Stimulated activated naive CD8-positive, alpha-beta T cell treated with anti-CD3 and anti-CD28 coated beads, Interleukin-15, amount 100 ng/mL, for 72 hours (primary cell): ENCODE measurements around the gene EIF1AD.

ENCODE experiments used
- ATAC-seq: fragments of 150-1000 bp; cut with Tn5 transposase; 2 replicates; pipeline ENCODE4 v1.10.0; 2021; ENCODE audit warnings: mild to moderate bottlenecking, moderate library complexity
- DNase-seq, 2 donors: peaks; one replicate each; pipeline ENCODE4 v3.0.0; 2021 to 2022
- H3K27ac Mint-ChIP-seq, 2 donors: one replicate each; pipeline ENCODE4 v1.8.0; 2022; ENCODE audit warnings: mild to moderate bottlenecking in 2 of 2, mixed read lengths in 2 of 2, moderate library complexity in 2 of 2
- H3K27me3 Mint-ChIP-seq: one replicate; pipeline ENCODE4 v1.8.0; 2022; ENCODE audit warnings: mixed read lengths
- H3K4me1 Mint-ChIP-seq: one replicate; pipeline ENCODE4 v1.8.0; 2022; ENCODE audit warnings: mild to moderate bottlenecking, mixed read lengths
- H3K4me3 Mint-ChIP-seq, 2 donors: one replicate each; pipeline ENCODE4 v1.8.0; 2022; ENCODE audit warnings: mild to moderate bottlenecking in 2 of 2, mixed read lengths in 2 of 2, moderate library complexity in 1 of 2
- H3K9me3 Mint-ChIP-seq, 2 donors: one replicate each; pipeline ENCODE4 v1.8.0; 2022; ENCODE audit warnings: mixed read lengths in 2 of 2

EIF1AD gene, protein sequence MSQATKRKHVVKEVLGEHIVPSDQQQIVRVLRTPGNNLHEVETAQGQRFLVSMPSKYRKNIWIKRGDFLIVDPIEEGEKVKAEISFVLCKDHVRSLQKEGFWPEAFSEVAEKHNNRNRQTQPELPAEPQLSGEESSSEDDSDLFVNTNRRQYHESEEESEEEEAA

DNA sequence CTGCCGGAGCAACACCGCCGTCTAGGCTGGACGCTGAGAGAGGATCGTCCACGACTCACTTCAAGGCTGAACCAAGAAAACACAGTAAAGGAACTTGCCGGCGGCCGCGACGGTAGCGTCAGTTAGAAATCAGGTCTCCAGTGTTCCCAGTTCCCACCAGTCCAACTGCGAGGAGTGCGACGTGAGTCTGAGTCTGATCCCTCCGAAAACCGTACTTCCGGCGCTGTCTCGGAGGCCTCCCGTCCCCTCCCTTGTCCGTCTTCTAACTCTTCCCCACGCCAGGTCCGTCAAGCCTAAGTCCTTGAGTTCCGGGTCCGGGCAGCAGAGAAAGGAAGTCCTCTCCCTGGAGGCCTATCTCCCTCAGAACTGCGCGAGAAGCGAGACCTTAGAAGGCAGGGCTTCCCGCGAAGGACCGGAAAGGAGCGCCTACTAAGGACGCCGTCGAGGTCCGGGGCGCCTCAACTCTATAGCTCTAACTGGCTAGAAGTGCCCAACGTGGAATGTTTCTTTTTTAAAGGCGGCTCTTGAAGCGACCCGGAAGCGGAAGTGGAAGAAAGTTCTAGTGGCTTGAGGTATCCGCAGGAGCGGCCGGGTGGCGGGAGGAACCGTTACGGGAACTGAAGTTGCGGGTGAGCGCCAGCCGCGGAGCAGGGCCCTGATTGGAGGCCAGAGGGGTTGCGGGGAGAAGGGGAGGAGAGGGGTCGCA is at the start of gene EIF1AD, which contains the start of gene BANF1:
Gene EIF1AD, minus strand, starts transcription at position 216 of the 706 bp plus-strand sequence. CDS start 1,768 bp downstream, outside the sequence.
Gene BANF1, plus strand, starts transcription at position 562 of the 706 bp plus-strand sequence. CDS start 748 bp downstream, outside the sequence.
- peak; percentile 94 to 98 for DNase-seq
- H3K9me3 Mint-ChIP-seq: no peaks in the 10 kb centered on the region
- peak within 1 kb of the TSS; percentile 99 for H3K27ac Mint-ChIP-seq
- ATAC-seq: peak; percentile 93
- H3K4me1 Mint-ChIP-seq: peaks cover 66% of the 10 kb centered on the region
- H3K4me3 Mint-ChIP-seq: peak within 1 kb of the TSS; percentile 97 to 100
- H3K27me3 Mint-ChIP-seq: no peaks in the 10 kb centered on the region

DNA sequence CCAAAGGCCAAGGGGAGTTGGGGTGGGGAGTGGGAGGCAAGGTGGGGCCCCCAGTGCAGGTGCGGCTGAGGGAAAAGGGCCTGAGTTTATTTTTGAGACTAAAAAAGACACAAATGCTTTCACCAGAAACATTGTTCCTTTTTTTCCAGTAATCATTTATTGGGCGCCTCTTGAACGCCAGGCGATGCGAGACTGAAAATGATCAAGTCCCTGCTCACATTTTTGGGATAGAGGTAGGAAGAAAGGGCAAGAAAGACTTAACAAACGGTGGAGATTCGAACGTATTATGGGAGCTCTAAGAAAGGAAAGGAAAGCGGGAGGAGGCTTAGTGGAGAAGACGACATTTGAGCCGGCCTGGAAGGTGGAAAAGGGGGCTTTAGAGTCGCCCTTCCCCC is 49.4 kb upstream of the EIF1AD start:
- DNase-seq (no peak), ATAC-seq (no peak)
- peaks cover 54% of the 10 kb centered on the region for H3K4me1 Mint-ChIP-seq
- H3K27ac Mint-ChIP-seq: peak overlapping the region; percentile 51 to 75
- H3K9me3 Mint-ChIP-seq: no peaks in the 10 kb centered on the region
- peak overlapping the region; percentile 99 to 100 for H3K4me3 Mint-ChIP-seq
- H3K27me3 Mint-ChIP-seq: peaks cover 29% of the 10 kb centered on the region

DNA sequence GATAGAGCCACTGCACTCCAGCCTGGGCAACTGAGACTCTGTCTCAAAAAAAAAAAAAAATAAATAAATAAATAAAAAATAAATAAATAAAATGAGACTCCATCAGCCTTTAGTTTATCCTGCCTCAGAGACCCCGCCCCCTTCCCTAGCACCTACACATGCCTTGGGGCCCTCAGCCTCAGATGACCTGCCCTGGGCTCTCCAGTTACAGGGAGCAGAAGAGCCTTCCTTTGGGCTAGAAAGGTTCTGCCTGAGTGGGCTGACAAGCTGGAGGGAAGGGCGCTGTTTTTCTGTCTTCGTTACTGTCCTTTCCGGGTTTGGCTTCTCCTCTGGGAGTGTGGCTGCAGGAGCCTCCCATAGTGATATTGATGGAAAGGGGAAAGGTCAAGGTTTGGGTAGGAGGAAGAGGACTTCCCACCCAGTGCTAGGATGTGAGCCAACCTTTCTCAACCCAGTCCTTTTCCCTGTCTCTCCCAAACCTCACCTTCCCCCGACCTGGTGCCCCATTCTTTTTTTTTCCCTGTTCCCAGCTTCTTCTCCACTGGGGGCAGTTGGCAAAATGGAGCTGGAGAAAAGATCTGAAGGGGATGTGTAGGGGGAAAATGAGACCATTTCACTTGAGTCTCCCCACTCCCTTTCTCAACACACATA is 48.7 kb upstream of the EIF1AD start:
- ATAC-seq (no peak), DNase-seq (no peak)
- H3K4me3 Mint-ChIP-seq: peak overlapping the region; percentile 99 to 100
- H3K4me1 Mint-ChIP-seq: peaks cover 56% of the 10 kb centered on the region
- peaks cover 29% of the 10 kb centered on the region for H3K27me3 Mint-ChIP-seq
- no peaks in the 10 kb centered on the region for H3K9me3 Mint-ChIP-seq
- peak overlapping the region in 1 of 2 donors; percentile 51 for H3K27ac Mint-ChIP-seq

DNA sequence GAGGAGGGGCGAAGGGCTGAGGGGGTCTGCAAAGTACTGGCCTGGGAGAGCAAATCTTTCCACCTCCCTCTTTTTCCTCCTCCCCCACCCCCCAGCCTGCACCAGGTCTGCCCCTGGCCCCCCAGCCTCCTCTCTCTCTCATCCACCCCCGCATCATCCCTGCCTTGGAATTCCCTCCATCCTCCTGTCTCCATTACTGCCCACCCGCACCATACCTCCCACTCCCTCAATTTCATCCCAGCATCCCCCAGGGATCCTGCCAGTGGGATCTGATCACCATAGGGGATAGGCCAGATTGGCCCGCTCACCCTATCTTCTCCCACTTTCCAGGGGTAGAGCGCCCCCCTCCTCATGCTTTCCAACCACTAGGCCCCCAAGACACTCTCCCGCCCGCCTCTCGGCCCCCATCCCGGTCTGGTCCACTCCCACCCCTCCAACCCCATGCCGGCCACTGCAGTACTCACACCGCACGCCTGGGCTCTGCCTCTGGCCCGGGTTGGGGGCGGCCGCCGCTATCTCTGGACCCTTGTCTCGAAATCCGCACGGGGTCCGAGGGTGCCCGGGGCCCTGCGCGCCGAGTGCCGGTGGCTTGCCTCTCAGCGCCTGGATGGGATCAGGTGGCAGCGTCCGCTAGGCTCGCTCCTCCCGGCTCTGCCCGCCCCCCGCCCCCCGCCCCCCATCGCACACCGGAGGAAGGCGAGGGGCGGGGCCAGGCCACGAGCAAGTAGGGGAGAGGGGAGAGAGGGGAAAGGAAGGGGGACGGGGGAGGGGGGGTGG is 46.8 kb upstream of the EIF1AD start, which contains the start of gene GAL3ST3:
Gene GAL3ST3, minus strand, starts transcription at position 615 of the 777 bp plus-strand sequence. CDS start 3,746 bp downstream, outside the sequence.
- peak within 1 kb of the TSS; percentile 60 to 61 for H3K4me3 Mint-ChIP-seq
- H3K27ac Mint-ChIP-seq: peak within 1 kb of the TSS in 1 of 2 donors; percentile 91
- ATAC-seq: no peak
- no peak for DNase-seq
- no peaks in the 10 kb centered on the region for H3K9me3 Mint-ChIP-seq
- peaks cover 64% of the 10 kb centered on the region for H3K4me1 Mint-ChIP-seq
- peaks cover 29% of the 10 kb centered on the region for H3K27me3 Mint-ChIP-seq

DNA sequence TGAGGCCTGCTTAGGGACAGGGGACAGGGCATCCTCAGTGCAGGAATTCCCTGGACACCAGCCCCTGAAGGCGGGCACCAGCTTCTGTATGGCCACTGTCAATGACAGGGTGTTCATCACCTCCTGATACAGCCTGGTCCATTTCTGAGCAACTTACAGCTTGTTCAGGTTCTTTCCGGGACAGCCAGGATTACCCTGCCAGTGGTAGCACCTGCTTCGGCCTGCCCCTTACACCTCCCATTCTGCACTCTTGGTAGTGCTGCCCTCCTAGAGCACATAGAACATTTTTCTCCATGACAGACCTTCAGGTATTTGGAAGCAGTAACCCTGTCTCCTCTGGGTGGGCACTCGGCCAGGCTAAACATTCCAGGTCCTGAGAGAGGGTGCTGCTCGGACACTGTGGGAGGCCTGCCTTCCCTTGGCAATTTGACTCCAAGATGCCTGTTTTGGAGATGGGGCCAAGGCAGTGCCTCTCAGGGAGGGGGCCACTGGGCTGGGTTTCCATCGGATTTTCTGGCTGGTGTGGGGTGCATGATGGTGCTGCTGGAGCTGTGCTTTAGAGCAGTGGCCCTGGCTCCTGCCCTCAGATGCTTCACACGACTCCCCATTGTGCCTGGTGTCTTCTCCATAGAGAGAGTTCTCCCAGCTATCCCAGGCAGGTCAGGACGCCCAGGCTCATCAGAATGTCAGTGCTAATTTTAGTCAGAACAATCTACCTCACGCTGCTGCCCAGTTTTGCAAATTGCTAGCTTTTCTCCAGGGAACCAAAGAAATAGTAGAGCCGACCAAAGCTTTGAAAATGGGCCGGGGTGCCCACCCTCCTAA is 45.8 kb upstream of the EIF1AD start:
- no peak overlapping the region for H3K4me3 Mint-ChIP-seq
- no peak overlapping the region for H3K27ac Mint-ChIP-seq
- peaks cover 29% of the 10 kb centered on the region for H3K27me3 Mint-ChIP-seq
- ATAC-seq: no peak
- DNase-seq: no peak
- H3K4me1 Mint-ChIP-seq: peaks cover 54% of the 10 kb centered on the region
- H3K9me3 Mint-ChIP-seq: no peaks in the 10 kb centered on the region

DNA sequence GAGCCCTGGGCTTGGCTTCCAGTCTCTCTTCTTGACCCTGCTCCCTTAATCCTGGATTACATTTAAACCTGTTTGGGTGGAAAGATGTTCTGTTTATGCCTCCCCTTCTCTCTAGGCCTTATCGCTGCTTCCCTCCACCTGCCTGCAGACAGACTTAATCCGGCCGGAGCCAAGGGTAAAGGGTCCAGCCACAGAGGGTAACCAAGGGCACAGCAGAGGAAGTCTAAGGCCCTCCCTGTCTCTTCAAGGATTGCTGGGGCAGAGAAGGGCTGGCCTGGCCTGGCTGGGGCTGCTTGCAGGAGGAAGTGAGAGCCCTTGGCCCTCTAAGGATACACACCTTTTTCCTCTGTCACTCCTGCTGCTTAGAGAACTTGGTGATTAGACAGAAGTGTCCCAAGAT is 44.9 kb upstream of the EIF1AD start:
- no peaks in the 10 kb centered on the region for H3K9me3 Mint-ChIP-seq
- H3K4me3 Mint-ChIP-seq: no peak overlapping the region
- H3K27me3 Mint-ChIP-seq: peaks cover 29% of the 10 kb centered on the region
- ATAC-seq (no peak), DNase-seq (no peak)
- H3K27ac Mint-ChIP-seq: peak overlapping the region in 1 of 2 donors; percentile 66
- H3K4me1 Mint-ChIP-seq: peaks cover 46% of the 10 kb centered on the region

DNA sequence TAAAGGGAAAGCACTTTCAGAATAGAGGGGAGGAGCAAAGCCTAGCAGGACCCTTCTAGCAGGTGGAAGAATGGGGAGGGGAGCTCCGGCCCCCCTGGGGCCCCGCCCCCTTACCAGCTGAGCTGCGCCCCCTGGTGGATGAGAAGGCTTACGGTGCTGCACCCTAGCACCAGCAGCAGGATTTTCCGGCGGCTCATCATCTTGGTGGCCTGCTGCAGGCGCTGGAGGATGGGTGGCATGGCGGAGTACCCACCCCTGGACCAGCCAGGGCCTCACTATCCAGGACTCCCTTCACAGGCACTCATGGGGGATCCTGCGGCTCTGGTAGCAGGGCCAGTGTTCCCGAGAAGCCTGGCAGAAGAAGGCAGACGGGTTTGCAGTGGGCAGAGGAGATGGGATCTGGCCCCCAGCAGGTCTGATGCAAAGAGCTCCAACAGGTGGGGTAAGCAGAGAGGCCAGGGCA is 43.3 kb upstream of the EIF1AD start:
- DNase-seq (peak; percentile 82 to 83), ATAC-seq (peak; percentile 91)
- Mint-ChIP-seq H3K4me3 (peak overlapping the region; percentile 45 to 63), H3K27me3 (peaks cover 29% of the 10 kb centered on the region), H3K9me3 (no peaks in the 10 kb centered on the region), H3K4me1 (peaks cover 33% of the 10 kb centered on the region), H3K27ac (no peak overlapping the region)

DNA sequence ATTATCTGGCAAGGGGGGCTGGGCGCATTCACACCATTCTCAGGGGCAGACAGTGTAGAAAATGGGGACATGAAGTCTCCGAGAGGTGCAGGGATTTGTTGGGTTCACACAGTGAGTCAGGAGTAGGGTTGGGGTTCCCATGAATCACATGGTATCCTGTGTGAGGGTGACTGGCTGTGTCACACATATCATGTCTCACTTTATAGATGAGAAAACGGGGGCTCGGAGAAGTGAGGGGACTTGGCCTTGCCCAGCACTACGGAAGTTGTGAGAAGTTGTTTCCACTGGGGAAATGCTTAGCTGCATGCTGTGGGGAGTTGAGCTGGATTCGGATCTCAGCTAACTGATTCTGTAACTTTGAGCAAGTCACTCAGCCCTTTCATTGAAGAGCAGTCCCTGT is 42.8 kb upstream of the EIF1AD start:
- DNase-seq (no peak), ATAC-seq (peak; percentile 29)
- Mint-ChIP-seq H3K9me3 (no peaks in the 10 kb centered on the region), H3K4me1 (peaks cover 30% of the 10 kb centered on the region), H3K4me3 (peak overlapping the region; percentile 20 to 63), H3K27ac (no peak overlapping the region), H3K27me3 (peaks cover 27% of the 10 kb centered on the region)

DNA sequence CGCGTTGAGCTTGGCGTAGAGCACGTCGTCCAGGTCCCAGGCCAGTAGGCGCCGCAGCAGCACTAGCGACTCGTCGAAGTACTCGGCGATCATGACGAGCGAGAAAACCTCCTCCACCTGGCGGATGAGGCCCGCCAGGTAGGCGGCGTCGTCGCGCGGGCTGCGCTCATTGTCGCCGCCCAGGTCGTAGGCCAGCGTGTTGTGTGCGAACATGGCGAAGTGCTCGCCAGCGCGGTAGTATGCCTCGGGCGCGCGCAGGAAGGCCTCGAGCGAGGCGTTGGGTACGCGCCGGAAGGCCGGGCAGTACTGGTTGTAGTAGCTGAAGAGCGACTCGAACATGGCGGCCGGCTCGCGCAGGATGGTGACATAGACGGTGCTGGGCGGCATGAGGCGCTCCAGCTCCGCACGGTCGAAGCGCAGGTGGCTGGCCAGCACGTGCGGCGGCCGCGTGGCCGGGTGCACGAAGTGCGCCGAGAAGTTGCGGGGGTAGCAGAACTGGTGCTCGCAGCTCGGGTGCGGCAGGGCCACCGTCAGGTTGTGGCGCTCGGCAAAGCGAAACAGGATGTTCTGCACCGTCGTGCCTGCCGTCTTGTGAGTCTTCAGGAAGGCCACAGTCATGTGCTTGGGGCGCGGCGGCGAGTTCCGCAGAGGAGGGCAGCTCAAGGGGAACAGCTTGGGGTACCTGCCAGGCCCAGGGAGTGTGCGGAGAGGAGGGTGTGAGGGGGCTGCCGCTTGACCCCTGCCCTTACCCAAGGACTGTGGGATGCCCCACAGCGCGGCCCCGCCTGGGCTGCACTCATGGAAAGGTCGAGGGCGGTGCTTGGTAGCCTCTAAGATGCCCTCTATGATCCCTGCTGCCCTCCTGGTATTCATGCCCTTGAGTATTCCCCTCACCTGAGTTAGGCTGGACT is 41.3 kb upstream of the EIF1AD start:
- no peak for ATAC-seq
- no peaks in the 10 kb centered on the region for H3K9me3 Mint-ChIP-seq
- no peak for DNase-seq
- H3K27ac Mint-ChIP-seq: no peak overlapping the region
- peaks cover 13% of the 10 kb centered on the region for H3K27me3 Mint-ChIP-seq
- H3K4me1 Mint-ChIP-seq: peaks cover 17% of the 10 kb centered on the region
- no peak overlapping the region for H3K4me3 Mint-ChIP-seq

DNA sequence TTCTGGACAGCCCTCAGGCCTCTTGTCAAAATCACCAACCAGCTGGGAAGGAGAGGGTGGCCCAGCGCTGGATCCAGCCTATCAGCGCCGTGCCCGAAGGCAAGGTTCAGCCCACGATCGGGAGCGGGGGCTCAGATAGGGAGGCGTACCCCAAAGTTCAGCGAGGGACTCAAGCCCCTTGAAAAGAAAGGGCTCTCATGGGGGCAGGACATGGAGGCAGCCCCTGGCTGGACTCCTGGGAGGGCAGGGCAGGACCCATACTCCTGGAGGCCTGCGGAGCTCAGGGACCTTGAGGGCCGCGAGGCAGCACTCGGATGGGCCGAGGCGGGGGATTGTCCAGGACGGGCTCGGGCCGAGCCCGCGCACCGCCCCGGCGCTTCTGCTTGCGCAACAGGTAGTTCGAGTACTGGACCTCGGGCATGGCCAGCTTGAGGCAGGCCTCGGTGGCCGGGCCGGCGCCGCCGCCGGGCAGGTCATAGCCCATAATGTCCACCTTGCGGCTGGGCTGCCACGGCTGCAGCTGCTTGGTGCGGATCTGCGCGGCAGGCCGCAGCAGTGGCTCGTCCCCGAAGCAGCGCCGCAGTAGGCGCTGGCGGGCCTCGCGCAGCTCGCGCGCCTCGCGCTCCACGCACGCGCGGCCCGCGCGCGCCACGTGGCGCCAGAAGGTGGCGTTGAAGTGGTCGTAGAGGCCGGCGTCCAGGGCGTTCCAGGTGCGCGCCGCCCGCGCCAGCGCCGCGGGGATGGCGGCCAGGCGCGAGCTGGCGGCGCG is 40.5 kb upstream of the EIF1AD start:
- Mint-ChIP-seq H3K27ac (no peak overlapping the region), H3K4me1 (peaks cover 17% of the 10 kb centered on the region), H3K4me3 (no peak overlapping the region), H3K9me3 (no peaks in the 10 kb centered on the region), H3K27me3 (peaks cover 7% of the 10 kb centered on the region)
- no peak for DNase-seq
- ATAC-seq: no peak

DNA sequence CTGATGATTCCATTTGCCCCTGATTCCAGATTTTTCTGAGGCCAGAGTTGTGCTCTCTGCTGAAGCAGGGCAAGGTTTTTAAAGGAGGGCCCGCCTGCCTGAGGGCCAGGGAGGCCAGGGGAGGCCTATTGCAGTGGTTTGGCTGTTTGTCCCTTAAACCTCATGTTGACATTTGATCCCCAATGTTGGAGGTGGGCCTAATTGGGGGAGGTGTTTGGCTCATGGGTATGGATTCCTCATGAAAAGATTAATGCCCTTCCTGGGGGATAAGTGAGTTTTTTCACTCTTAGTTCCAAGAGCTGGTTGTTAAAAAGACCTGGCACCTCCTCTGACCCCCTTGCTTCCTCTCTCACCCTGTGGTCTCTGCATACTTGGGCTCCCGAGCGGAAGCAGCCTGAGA is 37.8 kb upstream of the EIF1AD start:
- Mint-ChIP-seq H3K27me3 (peaks cover 9% of the 10 kb centered on the region), H3K9me3 (no peaks in the 10 kb centered on the region), H3K27ac (no peak overlapping the region), H3K4me3 (no peak overlapping the region), H3K4me1 (peaks cover 5% of the 10 kb centered on the region)
- no peak for ATAC-seq
- DNase-seq: no peak

DNA sequence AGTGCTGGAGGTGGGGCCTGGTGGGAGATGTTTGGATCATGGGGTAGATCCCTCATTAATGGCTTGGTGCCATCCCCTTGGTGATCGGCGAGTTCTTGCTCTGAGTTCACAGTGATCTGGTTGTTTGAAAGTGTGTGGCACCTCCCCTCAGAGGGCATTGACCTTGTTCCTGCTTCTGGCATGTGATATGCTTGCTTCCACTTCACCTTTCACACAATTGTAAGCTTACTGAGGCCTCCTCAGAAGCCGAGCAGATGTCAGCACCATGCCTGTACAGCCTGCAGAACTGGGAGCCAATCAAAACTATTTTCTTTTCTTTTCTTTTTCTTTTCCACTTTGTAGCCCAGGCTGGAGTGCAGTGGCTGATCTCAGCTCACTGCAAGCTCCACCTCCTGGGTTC is 35.4 kb upstream of the EIF1AD start:
- peaks cover 13% of the 10 kb centered on the region for H3K27me3 Mint-ChIP-seq
- no peak overlapping the region for H3K4me3 Mint-ChIP-seq
- ATAC-seq (no peak), DNase-seq (no peak)
- no peaks in the 10 kb centered on the region for H3K4me1 Mint-ChIP-seq
- H3K27ac Mint-ChIP-seq: no peak overlapping the region
- no peaks in the 10 kb centered on the region for H3K9me3 Mint-ChIP-seq

DNA sequence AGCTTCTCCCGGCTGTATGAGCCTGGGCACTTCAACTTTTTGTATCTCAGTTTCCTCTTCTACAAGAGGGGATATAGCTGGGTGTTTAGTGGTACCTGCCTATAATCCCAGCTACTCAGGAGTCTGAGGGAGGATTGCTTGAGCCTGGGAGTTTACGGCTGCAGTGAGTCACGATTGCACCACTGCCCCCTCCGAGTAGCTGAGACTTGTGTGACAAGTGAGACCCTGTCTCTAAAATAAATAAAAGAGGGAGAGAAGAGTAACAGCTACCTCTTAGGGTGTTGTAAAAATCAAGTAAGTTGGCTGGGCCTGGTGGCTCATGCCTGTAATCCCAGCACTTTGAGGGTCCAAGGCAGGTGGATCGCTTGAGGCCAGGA is 34.4 kb upstream of the EIF1AD start:
- no peaks in the 10 kb centered on the region for H3K9me3 Mint-ChIP-seq
- no peaks in the 10 kb centered on the region for H3K4me1 Mint-ChIP-seq
- ATAC-seq (no peak), DNase-seq (no peak)
- H3K27ac Mint-ChIP-seq: no peak overlapping the region
- peaks cover 13% of the 10 kb centered on the region for H3K27me3 Mint-ChIP-seq
- H3K4me3 Mint-ChIP-seq: no peak overlapping the region
